ENCODE measurements around the gene TMEM131L.

DNA sequence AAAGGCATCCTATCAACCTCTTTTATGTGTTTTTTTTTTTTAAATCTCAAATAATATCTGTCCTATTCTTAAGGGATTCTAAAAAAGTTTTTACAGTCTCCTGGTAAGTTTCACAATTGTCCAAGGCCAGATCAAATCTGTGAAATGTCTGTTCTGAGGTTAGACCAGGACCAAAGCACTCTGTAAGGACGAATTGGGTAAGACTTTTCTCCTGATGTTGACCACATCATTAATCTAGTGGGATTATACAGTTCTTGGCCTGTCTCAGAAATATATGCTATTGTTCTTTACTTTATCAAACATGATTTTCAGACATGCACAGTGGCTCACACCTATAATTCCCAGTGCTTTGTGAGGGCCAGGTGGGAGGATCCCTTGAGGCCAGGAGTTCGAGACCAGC, 45.8 kb upstream of the TMEM131L start:
- TF ChIP-seq CTCF (optimal IDR thresholded peaks at IDR 0.05 in 1 of 3, IDR thresholded peaks at IDR 0.05 in 1 of 3, conservative IDR thresholded peaks at IDR 0.05 in 1 of 3; ENCODE audit: extremely low read depth in 1 of 3, insufficient read depth in 2 of 3, low read length in 3 of 3) (no peak), EZH2 (IDR thresholded peaks at IDR 0.05; ENCODE audit: low read length) (no peak)

Data from keratinocyte (primary cell).